Urinary bladder (tissue), 4 donors: Measurements from ENCODE around the gene UFSP2. TPM values are rescaled to one million over a fixed set of nuclear protein-coding genes. Genes with fewer than 3 reads are reported as not detected.

Source experiments
- DNase-seq: peaks from one replicate; pipeline ENCODE4 v3.0.0-alpha.2; 2015; ENCODE audit errors: extremely low spot score
- H3K27ac ChIP-seq: one replicate; pipeline ENCODE4 v1.5.1; 2013; ENCODE audit warnings: low read depth, mild to moderate bottlenecking, moderate library complexity
- H3K36me3 ChIP-seq: one replicate; pipeline ENCODE4 v1.6.1; 2013; ENCODE audit warnings: mild to moderate bottlenecking, moderate library complexity; ENCODE audit not compliant: insufficient read depth
- H3K4me1 ChIP-seq: one replicate; pipeline ENCODE4 v1.6.1; 2013; ENCODE audit warnings: mild to moderate bottlenecking, moderate library complexity; ENCODE audit not compliant: insufficient read depth
- H3K4me3 ChIP-seq: one replicate; pipeline ENCODE4 v1.5.1; 2013; ENCODE audit warnings: low read depth, low read length
- WGBS: extraction: QIAGEN DNeasy Blood & Tissue Kit; methylation state at CpG from one replicate; pipeline ENCODE4 v1.1.7; 2013; 5-methylcytosine and 5-hydroxymethylcytosine counted together
- polyA plus RNA-seq: library from polyadenylated mRNA; stranded (reverse); fragments of 200-250 nt; gene quantifications from one replicate; pipeline ENCODE4 v1.2.3, GENCODE V29; 2013
- total RNA-seq: library from RNA; depleted of rRNA; stranded (reverse); fragments of >200 nt; gene quantifications from one replicate; pipeline ENCODE4 v1.2.3, GENCODE V29; 2014
- donor health status: healthy with polysubstance abuse.
- donor health status: healthy.

Gene UFSP2
- total and polyA plus RNA-seq, 2 donors, result 36.4 to 77.2 TPM

- H3K36me3 ChIP-seq, result no peaks in the 10 kb centered on the region
- no peaks in the 10 kb centered on the region for H3K4me1 ChIP-seq
- 93% methylated on average over 6 of the region's 6 CpGs for WGBS
- no peak overlapping the region for H3K27ac ChIP-seq
- DNase-seq, result no peak
- H3K4me3 ChIP-seq, result no peak overlapping the region
These were observed 37.8 kb upstream of the UFSP2 start for GRCh38 chr4:185463541-185463940.

DNA sequence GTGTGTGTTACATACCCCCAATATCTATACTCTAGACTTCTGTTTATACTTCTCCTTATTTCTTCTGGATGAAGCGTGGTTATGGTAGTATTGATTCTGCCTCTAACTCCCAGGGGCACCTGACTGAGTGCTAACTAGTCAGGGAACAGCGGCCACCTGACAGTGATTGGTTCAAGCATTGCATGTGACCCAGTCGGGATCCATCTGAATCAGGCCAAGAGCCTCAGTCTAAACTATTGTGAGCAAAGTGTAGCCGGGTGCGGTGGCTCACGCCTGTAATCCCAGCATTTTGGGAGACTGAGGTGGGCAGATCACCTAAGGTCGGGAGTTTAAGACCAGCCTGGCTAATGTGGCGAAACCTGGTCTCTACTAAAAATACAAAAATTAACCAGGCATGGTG lies 35.8 kb upstream of the UFSP2 start:
- Histone ChIP-seq H3K36me3 (no peaks in the 10 kb centered on the region), H3K4me1 (no peaks in the 10 kb centered on the region), H3K27ac (no peak overlapping the region), H3K4me3 (no peak overlapping the region)
- DNase-seq, result no peak
- 97% methylated on average over 8 of the region's 8 CpGs for WGBS

- WGBS, result 55% methylated on average over 3 of the region's 3 CpGs
- DNase-seq, result no peak
- Histone ChIP-seq H3K4me3 (no peak overlapping the region), H3K36me3 (no peaks in the 10 kb centered on the region), H3K27ac (no peak overlapping the region), H3K4me1 (no peaks in the 10 kb centered on the region)
These were observed 31.4 kb upstream of the UFSP2 start for GRCh38 chr4:185457136-185457535.

DNA sequence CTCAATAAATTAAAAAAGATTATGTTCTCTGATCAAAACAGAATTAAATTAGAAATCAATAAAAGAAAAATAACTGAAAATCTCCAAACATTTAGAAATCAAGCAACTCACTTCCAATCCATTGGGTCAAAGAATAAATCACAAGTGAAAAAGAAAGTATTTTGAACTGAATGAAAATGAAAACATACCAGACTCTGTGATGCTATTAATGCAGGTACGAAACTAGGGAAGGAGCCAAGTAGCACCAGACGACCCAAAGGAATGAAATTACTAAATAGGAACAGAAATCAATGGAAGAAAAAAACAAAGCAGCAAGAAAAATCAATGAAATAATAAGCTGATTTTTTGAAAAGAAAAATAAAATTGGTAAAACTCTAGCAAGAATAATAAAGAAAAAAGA lies 30.4 kb upstream of the UFSP2 start:
- no peak for DNase-seq
- no peaks in the 10 kb centered on the region for H3K36me3 ChIP-seq
- no peak overlapping the region for H3K4me3 ChIP-seq
- H3K4me1 ChIP-seq, result no peaks in the 10 kb centered on the region
- H3K27ac ChIP-seq, result no peak overlapping the region
- WGBS, result 68% methylated on average over 2 of the region's 2 CpGs

DNA sequence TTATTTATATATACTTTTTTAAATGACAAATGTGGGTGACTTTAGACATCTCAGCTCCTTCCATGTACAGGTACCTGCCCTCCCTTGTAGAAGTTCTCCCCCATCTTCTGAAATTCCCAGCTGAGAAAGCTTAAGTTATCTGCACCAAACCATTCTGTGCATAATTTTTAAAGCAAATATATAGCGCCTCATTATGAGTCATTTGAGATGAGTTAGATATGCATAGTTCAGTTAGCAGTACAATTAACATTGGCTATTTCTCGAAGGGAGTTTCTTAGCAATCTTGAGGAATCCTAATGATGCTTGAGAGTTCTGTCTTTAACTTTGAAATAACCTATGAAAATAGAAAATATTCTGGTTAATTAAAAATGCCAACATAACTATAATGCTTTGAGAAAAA lies 19.4 kb upstream of the UFSP2 start:
- no peaks in the 10 kb centered on the region for H3K36me3 ChIP-seq
- no peak for DNase-seq
- WGBS, result 84% methylated on average over 2 of the region's 2 CpGs
- no peak overlapping the region for H3K27ac ChIP-seq
- no peak overlapping the region for H3K4me3 ChIP-seq
- H3K4me1 ChIP-seq, result no peaks in the 10 kb centered on the region

DNA sequence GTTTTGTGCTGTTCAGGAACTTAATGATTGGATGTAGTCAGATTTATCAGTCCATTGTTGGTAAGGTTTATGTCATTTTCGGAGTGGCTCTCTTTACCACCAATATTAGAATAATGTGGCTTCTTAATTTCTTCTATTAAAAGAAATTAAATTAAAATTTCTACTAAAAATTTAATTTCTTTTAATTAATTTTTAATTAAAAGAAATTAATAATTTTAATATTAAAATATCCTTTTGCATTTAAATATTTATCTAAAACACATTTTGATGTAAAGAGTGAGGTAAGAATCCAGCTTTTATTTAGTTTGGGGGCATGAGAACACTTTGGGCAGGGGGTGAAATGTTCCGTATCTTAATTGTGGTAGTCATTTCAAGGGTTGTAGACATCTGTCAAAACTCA lies 15.7 kb upstream of the UFSP2 start:
- Histone ChIP-seq H3K27ac (no peak overlapping the region), H3K4me1 (no peaks in the 10 kb centered on the region)
- WGBS, result 95% methylated on average over 2 of the region's 2 CpGs

DNA sequence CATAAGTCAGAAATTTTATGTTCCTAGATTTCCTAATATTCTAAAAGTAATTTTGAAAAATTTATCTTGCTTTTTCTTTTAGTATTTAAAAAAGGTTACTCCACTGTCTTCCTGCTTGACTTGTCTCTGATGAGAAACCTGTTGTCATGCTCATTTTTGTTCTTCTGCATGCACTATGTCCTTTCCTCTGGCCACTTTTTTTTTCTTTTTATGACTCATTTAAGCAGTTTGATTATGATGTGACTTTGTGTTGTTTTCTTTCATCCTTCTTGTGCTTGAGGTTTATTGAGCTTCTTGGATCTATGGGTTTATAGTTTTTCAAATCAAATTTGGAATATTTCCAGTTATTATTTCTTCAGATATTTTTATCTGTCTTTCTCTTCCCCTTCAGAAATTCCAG lies 12.0 kb upstream of the UFSP2 start:
- H3K27ac ChIP-seq, result no peak overlapping the region
- no peaks in the 10 kb centered on the region for H3K36me3 ChIP-seq
- DNase-seq, result no peak
- no peak overlapping the region for H3K4me3 ChIP-seq
- no peaks in the 10 kb centered on the region for H3K4me1 ChIP-seq

More for the DNA sequence above, 15.7 kb upstream of the UFSP2 start:
- no peaks in the 10 kb centered on the region for H3K36me3 ChIP-seq
- H3K4me3 ChIP-seq, result no peak overlapping the region
- DNase-seq, result no peak

DNA sequence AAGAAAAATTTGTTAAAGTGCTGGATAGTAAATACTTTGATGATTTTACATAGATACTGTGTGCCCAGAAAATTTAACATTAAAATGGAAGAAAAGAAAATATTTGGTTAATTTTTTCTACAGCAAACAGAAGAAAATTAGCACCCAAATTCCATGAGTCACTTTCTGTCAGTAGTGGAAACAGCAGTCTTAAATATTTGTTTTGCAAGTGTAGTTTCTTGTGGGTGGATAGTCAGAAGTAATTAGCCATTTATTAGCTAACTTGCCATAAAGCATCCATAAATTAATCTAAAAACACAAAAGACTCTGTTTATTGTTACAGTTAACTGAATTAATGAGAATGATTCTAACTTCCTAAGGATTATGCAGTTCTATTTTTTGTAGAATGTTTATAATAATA lies 9.7 kb upstream of the UFSP2 start:
- DNase-seq, result no peak
- no peaks in the 10 kb centered on the region for H3K36me3 ChIP-seq
- no peak overlapping the region for H3K27ac ChIP-seq
- H3K4me1 ChIP-seq, result no peaks in the 10 kb centered on the region
- no peak overlapping the region for H3K4me3 ChIP-seq

DNA sequence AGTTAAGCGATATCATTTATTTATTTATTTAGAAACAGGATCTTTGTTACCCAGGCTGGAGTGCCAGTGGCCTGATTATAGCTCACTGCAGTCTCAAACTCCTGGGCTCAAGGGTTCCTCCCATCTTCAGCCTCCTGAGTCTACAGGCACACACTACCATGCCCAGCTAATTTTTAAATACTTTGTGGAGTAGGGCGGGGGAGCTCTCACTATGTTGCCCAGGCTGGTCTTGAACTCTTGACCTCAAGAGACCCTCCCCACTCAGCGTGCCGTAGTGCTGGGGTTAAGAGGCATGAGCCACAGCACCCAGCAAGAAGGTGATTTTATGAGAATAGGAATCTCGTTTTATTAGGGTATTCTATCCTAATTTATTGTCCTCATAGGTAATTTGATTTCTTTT lies 3.9 kb upstream of the UFSP2 start:
- WGBS, result 53% methylated on average over 5 of the region's 5 CpGs
- Histone ChIP-seq H3K36me3 (no peaks in the 10 kb centered on the region), H3K4me3 (no peak overlapping the region), H3K4me1 (no peaks in the 10 kb centered on the region), H3K27ac (no peak overlapping the region)
- no peak for DNase-seq

DNA sequence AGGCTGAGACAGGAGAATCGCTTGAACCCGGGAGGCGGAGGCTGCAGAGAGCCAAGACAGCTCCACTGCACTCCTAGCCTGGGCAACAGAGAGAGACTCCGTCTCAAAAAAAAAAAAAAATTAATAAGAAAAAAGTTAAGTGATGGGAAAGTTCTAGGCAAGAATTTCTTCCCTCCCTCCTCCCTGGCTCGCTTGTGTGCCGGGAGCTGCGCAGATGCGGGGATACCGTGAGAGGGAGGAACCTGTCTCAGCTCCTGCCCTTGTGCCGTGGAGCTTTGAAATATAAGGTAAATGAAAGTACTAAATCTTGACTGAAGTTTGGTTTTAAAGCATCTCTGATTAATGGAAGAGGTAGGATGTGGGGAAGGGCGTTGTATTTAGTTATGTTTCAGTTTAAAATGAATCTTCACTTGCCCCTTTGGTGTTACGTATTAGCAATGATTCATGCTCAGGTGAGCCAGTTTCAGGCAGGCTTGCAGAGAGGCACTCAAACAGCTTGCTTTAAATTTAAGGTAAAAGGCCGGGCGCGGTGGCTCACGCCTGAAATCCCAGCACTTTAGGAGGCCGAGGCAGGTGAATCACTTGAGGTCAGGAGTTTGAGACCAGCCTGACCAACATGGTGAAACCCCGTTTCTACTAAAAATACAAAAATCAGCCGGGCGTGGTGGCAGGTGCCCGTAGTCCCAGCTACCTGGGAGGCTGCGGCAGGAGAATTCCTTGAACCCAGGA lies 1.4 kb upstream of the UFSP2 start:
- DNase-seq, result no peak
- Histone ChIP-seq H3K4me1 (no peaks in the 10 kb centered on the region), H3K4me3 (no peak overlapping the region), H3K27ac (no peak overlapping the region), H3K36me3 (no peaks in the 10 kb centered on the region)
- WGBS, result 91% methylated on average over 22 of the region's 22 CpGs

- Histone ChIP-seq H3K4me1 (no peaks in the 10 kb centered on the region), H3K36me3 (no peaks in the 10 kb centered on the region), H3K4me3 (peak overlapping the region; percentile 51), H3K27ac (peak overlapping the region; percentile 96)
- 14% methylated on average over 13 of the region's 13 CpGs for WGBS
- DNase-seq, result peak; percentile 37
These were observed 688 bp downstream of the UFSP2 start for GRCh38 chr4:185424905-185425646.

GRCh38 chr4:185421366-185422124 lies 4.2 kb downstream of the UFSP2 start:
- Histone ChIP-seq H3K4me3 (no peak overlapping the region), H3K27ac (no peak overlapping the region), H3K4me1 (no peaks in the 10 kb centered on the region), H3K36me3 (peaks cover 2% of the 10 kb centered on the region)
- WGBS, result 42% methylated on average over 2 of the region's 2 CpGs
- no peak for DNase-seq

GRCh38 chr4:185416955-185417354 lies 8.8 kb downstream of the UFSP2 start:
- no peaks in the 10 kb centered on the region for H3K4me1 ChIP-seq
- H3K27ac ChIP-seq, result no peak overlapping the region
- DNase-seq, result no peak
- no peak overlapping the region for H3K4me3 ChIP-seq
- H3K36me3 ChIP-seq, result peaks cover 6% of the 10 kb centered on the region

GRCh38 chr4:185412412-185412811 lies 13.4 kb downstream of the UFSP2 start:
- 85% methylated on average over 5 of the region's 5 CpGs for WGBS
- Histone ChIP-seq H3K4me3 (no peak overlapping the region), H3K4me1 (no peaks in the 10 kb centered on the region), H3K27ac (no peak overlapping the region), H3K36me3 (peaks cover 6% of the 10 kb centered on the region)
- no peak for DNase-seq
